Neural cell (in vitro differentiated cells): Measurements from ENCODE around the gene CXCL6. TPM values are rescaled to one million over a fixed set of nuclear protein-coding genes. Genes with fewer than 3 reads are reported as not detected.

Experiments used
- H2AFZ ChIP-seq: fragments of 200-600, 300-800 bp; sonication (generic), shearing (Covaris generic); 2 replicates; pipeline ENCODE4 v1.6.0; 2014; ENCODE audit warnings: low read depth, mild to moderate bottlenecking, antibody characterized with exemption, low read length, moderate library complexity
- H3F3A ChIP-seq: fragments of 200-600 bp; shearing (Covaris generic); 2 replicates; pipeline ENCODE4 v1.6.1; 2016; ENCODE audit warnings: mild to moderate bottlenecking, moderate library complexity, mixed read lengths, antibody characterized with exemption, low read length; ENCODE audit not compliant: insufficient read depth, poor library complexity, severe bottlenecking
- H3K27ac ChIP-seq: fragments of 200-600, 300-800 bp; sonication (generic), shearing (Covaris generic); 2 replicates; pipeline ENCODE4 v1.5.1; 2014; ENCODE audit warnings: mild to moderate bottlenecking, low read length, moderate library complexity
- H3K27me3 ChIP-seq: fragments of 300-800, 200-600 bp; sonication (generic), shearing (Covaris generic); 2 replicates; pipeline ENCODE4 v1.6.0; 2014; ENCODE audit warnings: mild to moderate bottlenecking, low read depth, low read length, moderate library complexity; ENCODE audit not compliant: insufficient read depth
- H3K36me3 ChIP-seq: fragments of 300-800, 200-600 bp; sonication (generic), shearing (Covaris generic); 2 replicates; pipeline ENCODE4 v1.5.1; 2014; ENCODE audit warnings: mild to moderate bottlenecking, antibody characterized with exemption, low read length, moderate library complexity; ENCODE audit not compliant: insufficient read depth
- H3K4me2 ChIP-seq: fragments of 300-800, 200-600 bp; sonication (generic), shearing (Covaris generic); 2 replicates; pipeline ENCODE4 v1.6.0; 2014; ENCODE audit warnings: mild to moderate bottlenecking, low read length
- H3K4me3 ChIP-seq: fragments of 300-800, 200-600 bp; sonication (generic), shearing (Covaris generic); 2 replicates; pipeline ENCODE4 v1.5.1; 2014; ENCODE audit warnings: mild to moderate bottlenecking, low read length, moderate library complexity
- H3K79me2 ChIP-seq: fragments of 200-600 bp; shearing (Covaris generic); replicated peaks from 2 replicates; pipeline ENCODE4 v1.6.0; 2014; ENCODE audit warnings: mild to moderate bottlenecking, low read length, moderate library complexity; ENCODE audit not compliant: insufficient read depth
- H3K9ac ChIP-seq: fragments of 300-800, 200-600 bp; sonication (generic), shearing (Covaris generic); 2 replicates; pipeline ENCODE4 v1.6.1; 2016; ENCODE audit warnings: mild to moderate bottlenecking, low read length, mixed read lengths
- H3K9me2 ChIP-seq: fragments of 200-600 bp; shearing (Covaris generic); 2 replicates; pipeline ENCODE4 v1.6.1; 2016; ENCODE audit warnings: mild to moderate bottlenecking, low read length, mixed read lengths; ENCODE audit not compliant: insufficient read depth
- H3K9me3 ChIP-seq: fragments of 200-600, 300-800 bp; sonication (generic), shearing (Covaris generic); 2 replicates; pipeline ENCODE4 v1.6.1; 2016; ENCODE audit warnings: mild to moderate bottlenecking, mixed run types, low read length, moderate library complexity, mixed read lengths
- H4K20me1 ChIP-seq: fragments of 200-600 bp; shearing (Covaris generic); 2 replicates; pipeline ENCODE4 v1.6.1; 2016; ENCODE audit warnings: mild to moderate bottlenecking, mixed run types; ENCODE audit not compliant: insufficient read depth
- EP300 ChIP-seq: fragments of 450-650 bp; conservative IDR thresholded peaks from 2 replicates; pipeline ENCODE4 v1.6.1; 2014; ENCODE audit warnings: antibody characterized with exemption, mild to moderate bottlenecking, moderate library complexity; ENCODE audit not compliant: poor library complexity, severe bottlenecking
- EZH2 ChIP-seq: fragments of 200-600, 300-800 bp; shearing (Covaris generic), sonication (generic); IDR thresholded peaks from 2 replicates; pipeline ENCODE4 v1.6.1; 2014; ENCODE audit warnings: antibody characterized with exemption, low read length, borderline replicate concordance, mild to moderate bottlenecking; ENCODE audit not compliant: insufficient read depth, poor library complexity, severe bottlenecking
- MXI1 ChIP-seq: fragments of 450-650 bp; conservative IDR thresholded peaks from 2 replicates; pipeline ENCODE4 v1.6.1; 2014; ENCODE audit warnings: antibody characterized with exemption, mild to moderate bottlenecking; ENCODE audit not compliant: poor library complexity, severe bottlenecking
- POLR2AphosphoS5 ChIP-seq: IDR thresholded peaks from 2 replicates; pipeline ENCODE4 v1.6.1; 2012
- RAD21 ChIP-seq: fragments of 450-650 bp; conservative IDR thresholded peaks from 2 replicates; pipeline ENCODE4 v1.6.1; 2014; ENCODE audit warnings: antibody characterized with exemption, mild to moderate bottlenecking, moderate library complexity
- SMC3 ChIP-seq: fragments of 450-650 bp; conservative IDR thresholded peaks from 2 replicates; pipeline ENCODE4 v1.6.1; 2014; ENCODE audit warnings: antibody characterized with exemption, mild to moderate bottlenecking, moderate library complexity; ENCODE audit not compliant: poor library complexity
- TAF1 ChIP-seq: IDR thresholded peaks from 2 replicates; pipeline ENCODE4 v1.6.1; 2012; ENCODE audit warnings: low read depth
- polyA plus RNA-seq: library from polyadenylated mRNA; depleted of rRNA; stranded (reverse); fragments of >200 nt; gene quantifications from 2 replicates; pipeline ENCODE4 v1.2.3, GENCODE V29; 2014
- TF ChIP-seq, protein P1 (sequence below): IDR thresholded peaks from 2 replicates; pipeline ENCODE4 v1.6.1; 2012; ENCODE audit warnings: borderline replicate concordance
- TF ChIP-seq, protein P2 (sequence below): fragments of 450-650 bp; IDR thresholded peaks from 2 replicates; pipeline ENCODE4 v1.5.1; 2014; ENCODE audit warnings: antibody characterized with exemption, mild to moderate bottlenecking, moderate library complexity; ENCODE audit not compliant: poor library complexity, severe bottlenecking

Gene CXCL6
- polyA plus RNA-seq, 1 donor from 2014 or later = not detected

DNA sequence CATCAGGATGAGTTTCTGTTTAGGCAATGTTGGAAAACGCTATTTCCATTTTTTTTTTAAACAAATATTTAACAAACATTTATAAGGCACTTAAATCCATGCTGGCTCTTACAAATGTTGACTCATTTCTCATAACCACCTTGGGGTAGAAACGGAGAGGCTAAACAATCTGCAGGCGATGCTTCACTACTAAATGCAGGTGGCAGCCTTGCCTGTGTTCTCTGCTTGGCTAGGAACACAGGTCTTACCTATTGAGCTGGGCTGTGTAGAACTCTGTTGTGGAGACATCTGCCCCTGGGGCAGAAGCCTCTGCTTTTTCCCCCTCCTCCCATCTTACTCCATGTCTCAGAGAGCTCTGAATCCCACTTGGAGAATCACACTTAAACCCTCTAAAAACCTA lies 31.3 kb downstream of the CXCL6 start:
- Histone ChIP-seq H2AFZ (no peak overlapping the region), H3F3A (no peaks in the 10 kb centered on the region), H3K79me2 (no peaks in the 10 kb centered on the region), H3K27ac (no peak overlapping the region), H3K9ac (no peak overlapping the region), H4K20me1 (no peaks in the 10 kb centered on the region), H3K9me2 (no peaks in the 10 kb centered on the region), H3K4me3 (no peak overlapping the region), H3K9me3 (no peaks in the 10 kb centered on the region), H3K4me2 (no peak overlapping the region), H3K36me3 (no peaks in the 10 kb centered on the region), H3K27me3 (peaks cover 27% of the 10 kb centered on the region)
- no peak for TF ChIP-seq MXI1
- TF ChIP-seq, protein P1, sequence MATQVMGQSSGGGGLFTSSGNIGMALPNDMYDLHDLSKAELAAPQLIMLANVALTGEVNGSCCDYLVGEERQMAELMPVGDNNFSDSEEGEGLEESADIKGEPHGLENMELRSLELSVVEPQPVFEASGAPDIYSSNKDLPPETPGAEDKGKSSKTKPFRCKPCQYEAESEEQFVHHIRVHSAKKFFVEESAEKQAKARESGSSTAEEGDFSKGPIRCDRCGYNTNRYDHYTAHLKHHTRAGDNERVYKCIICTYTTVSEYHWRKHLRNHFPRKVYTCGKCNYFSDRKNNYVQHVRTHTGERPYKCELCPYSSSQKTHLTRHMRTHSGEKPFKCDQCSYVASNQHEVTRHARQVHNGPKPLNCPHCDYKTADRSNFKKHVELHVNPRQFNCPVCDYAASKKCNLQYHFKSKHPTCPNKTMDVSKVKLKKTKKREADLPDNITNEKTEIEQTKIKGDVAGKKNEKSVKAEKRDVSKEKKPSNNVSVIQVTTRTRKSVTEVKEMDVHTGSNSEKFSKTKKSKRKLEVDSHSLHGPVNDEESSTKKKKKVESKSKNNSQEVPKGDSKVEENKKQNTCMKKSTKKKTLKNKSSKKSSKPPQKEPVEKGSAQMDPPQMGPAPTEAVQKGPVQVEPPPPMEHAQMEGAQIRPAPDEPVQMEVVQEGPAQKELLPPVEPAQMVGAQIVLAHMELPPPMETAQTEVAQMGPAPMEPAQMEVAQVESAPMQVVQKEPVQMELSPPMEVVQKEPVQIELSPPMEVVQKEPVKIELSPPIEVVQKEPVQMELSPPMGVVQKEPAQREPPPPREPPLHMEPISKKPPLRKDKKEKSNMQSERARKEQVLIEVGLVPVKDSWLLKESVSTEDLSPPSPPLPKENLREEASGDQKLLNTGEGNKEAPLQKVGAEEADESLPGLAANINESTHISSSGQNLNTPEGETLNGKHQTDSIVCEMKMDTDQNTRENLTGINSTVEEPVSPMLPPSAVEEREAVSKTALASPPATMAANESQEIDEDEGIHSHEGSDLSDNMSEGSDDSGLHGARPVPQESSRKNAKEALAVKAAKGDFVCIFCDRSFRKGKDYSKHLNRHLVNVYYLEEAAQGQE = no peak
- no peak for TF ChIP-seq RAD21
- no peak for TF ChIP-seq EP300
- TF ChIP-seq SMC3 = no peak
- TF ChIP-seq, protein P2, sequence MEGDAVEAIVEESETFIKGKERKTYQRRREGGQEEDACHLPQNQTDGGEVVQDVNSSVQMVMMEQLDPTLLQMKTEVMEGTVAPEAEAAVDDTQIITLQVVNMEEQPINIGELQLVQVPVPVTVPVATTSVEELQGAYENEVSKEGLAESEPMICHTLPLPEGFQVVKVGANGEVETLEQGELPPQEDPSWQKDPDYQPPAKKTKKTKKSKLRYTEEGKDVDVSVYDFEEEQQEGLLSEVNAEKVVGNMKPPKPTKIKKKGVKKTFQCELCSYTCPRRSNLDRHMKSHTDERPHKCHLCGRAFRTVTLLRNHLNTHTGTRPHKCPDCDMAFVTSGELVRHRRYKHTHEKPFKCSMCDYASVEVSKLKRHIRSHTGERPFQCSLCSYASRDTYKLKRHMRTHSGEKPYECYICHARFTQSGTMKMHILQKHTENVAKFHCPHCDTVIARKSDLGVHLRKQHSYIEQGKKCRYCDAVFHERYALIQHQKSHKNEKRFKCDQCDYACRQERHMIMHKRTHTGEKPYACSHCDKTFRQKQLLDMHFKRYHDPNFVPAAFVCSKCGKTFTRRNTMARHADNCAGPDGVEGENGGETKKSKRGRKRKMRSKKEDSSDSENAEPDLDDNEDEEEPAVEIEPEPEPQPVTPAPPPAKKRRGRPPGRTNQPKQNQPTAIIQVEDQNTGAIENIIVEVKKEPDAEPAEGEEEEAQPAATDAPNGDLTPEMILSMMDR = no peak
- TF ChIP-seq POLR2AphosphoS5 = no peak
- no peak for TF ChIP-seq EZH2
- TF ChIP-seq TAF1 = no peak

DNA sequence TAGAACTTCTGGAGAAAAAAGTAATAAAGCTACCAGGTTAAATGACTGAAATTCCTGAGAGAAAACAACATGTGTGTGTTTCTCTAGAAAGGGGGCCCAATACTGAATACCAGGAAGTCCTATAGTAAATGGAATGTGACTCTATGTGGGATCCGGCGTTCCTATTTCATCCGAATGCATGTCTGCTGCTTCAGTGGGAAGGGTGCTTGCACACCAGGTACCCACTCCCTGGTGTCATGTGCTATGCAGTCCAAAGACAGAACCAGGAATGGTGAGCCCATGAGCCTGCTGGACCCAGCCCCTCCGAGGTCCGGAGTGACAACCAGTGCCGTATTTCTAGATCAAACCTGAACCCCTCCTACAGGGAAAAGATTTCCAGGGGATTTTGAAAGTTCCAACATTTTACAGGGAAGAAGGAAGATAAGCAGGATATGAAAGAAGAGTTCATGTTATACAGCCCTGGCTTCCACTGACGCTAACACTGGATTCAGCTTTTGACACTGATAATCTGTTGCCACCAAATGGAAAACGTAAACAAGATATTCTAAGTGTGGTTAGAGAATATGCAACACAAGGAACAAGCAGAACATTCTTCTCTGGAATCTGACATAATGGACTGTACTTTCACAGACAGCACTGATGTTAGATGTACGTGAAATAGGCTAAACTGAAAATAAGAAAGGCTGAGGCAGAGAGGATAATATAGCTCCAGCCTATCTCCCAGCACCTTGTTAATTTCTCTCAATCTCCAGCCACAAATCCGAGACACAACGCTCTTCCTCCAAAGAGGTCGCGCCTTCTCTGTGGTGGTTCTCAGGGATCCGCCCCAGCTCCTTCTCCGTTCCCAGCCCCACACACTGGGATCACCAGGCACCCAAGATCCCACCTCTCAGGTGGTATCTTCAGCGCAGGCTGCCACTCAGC lies 32.0 kb downstream of the CXCL6 start:
- Histone ChIP-seq H3K9me3 (no peaks in the 10 kb centered on the region), H4K20me1 (no peaks in the 10 kb centered on the region), H3K9me2 (no peaks in the 10 kb centered on the region), H2AFZ (no peak overlapping the region), H3K36me3 (no peaks in the 10 kb centered on the region), H3K9ac (no peak overlapping the region), H3K4me2 (no peak overlapping the region), H3F3A (no peaks in the 10 kb centered on the region), H3K27ac (no peak overlapping the region), H3K4me3 (peak overlapping the region; percentile 67), H3K27me3 (peaks cover 27% of the 10 kb centered on the region), H3K79me2 (no peaks in the 10 kb centered on the region)
- no peak for TF ChIP-seq RAD21
- no peak for TF ChIP-seq SMC3
- no peak for TF ChIP-seq EZH2
- no peak for TF ChIP-seq MXI1
- no peak for TF ChIP-seq TAF1
- no peak for TF ChIP-seq POLR2AphosphoS5
- TF ChIP-seq, protein P1 = no peak
- TF ChIP-seq, protein P2 = no peak
